Panc1 (cell line): ENCODE measurements around the gene IRX5.

ENCODE experiments used
- CTCF ChIP-seq: fragments of 450-650 bp; IDR thresholded peaks from 2 replicates; pipeline ENCODE4 v1.5.1; 2017; ENCODE audit warnings: mild to moderate bottlenecking
- REST ChIP-seq, 2 experiments: IDR thresholded peaks; 2 replicates each; pipeline ENCODE4 v1.6.1; 2011 to 2012; ENCODE audit warnings: low read depth in 2 of 2, control low read depth in 1 of 2, low read length in 1 of 2, mild to moderate bottlenecking in 1 of 2, moderate library complexity in 1 of 2; ENCODE audit not compliant: insufficient read depth in 1 of 2
- SIN3A ChIP-seq: IDR thresholded peaks from 2 replicates; pipeline ENCODE4 v1.6.1; 2012; ENCODE audit warnings: low read depth, mild to moderate bottlenecking, low read length, moderate library complexity, borderline replicate concordance; ENCODE audit not compliant: insufficient read depth

- no peak for TF ChIP-seq CTCF
- TF ChIP-seq REST (IDR thresholded peaks at IDR 0.05; ENCODE audit: insufficient read depth in 1 of 2, low read depth in 2 of 2, low read length in 1 of 2): no peak
- TF ChIP-seq SIN3A: no peak
Observed at GRCh38 chr16:54970016-54970415, 39.4 kb downstream of the IRX5 start.
